ENCODE data around the gene ADAMTSL1.

The ADAMTSL1 gene

DNA sequence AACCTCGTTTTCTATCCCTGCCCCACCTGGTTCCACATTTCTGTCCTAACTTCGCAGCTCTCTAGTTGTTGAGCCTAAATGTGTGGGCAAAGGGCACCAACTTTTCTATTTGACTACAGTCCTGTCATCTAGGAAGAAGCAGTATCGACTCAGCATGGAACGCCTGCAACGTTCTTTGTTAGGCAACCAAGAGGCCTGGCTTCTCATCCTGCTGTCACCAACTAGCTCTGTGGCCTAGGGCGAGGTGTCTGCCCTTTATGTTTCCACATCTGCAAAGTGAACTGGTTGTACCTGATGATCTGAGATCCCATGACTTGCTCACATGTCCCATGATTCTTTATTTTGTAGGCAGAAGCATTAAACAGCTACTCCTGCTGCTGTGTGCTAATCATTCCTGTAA is 248.9 kb downstream of the ADAMTSL1 start:
- TF ChIP-seq, protein P1, sequence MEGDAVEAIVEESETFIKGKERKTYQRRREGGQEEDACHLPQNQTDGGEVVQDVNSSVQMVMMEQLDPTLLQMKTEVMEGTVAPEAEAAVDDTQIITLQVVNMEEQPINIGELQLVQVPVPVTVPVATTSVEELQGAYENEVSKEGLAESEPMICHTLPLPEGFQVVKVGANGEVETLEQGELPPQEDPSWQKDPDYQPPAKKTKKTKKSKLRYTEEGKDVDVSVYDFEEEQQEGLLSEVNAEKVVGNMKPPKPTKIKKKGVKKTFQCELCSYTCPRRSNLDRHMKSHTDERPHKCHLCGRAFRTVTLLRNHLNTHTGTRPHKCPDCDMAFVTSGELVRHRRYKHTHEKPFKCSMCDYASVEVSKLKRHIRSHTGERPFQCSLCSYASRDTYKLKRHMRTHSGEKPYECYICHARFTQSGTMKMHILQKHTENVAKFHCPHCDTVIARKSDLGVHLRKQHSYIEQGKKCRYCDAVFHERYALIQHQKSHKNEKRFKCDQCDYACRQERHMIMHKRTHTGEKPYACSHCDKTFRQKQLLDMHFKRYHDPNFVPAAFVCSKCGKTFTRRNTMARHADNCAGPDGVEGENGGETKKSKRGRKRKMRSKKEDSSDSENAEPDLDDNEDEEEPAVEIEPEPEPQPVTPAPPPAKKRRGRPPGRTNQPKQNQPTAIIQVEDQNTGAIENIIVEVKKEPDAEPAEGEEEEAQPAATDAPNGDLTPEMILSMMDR (IDR thresholded peaks at IDR 0.05; ENCODE audit: low read depth, low read length, missing control alignments), result no peak
- in situ Hi-C loops (cut with HindIII; ENCODE audit: low sequenced_read_pairs), result no loop called here
- DNase-seq (ENCODE audit: low read depth), result no peak
- H3K4me3 ChIP-seq (ENCODE audit: low read depth, low read length), result no peak overlapping the region

DNA sequence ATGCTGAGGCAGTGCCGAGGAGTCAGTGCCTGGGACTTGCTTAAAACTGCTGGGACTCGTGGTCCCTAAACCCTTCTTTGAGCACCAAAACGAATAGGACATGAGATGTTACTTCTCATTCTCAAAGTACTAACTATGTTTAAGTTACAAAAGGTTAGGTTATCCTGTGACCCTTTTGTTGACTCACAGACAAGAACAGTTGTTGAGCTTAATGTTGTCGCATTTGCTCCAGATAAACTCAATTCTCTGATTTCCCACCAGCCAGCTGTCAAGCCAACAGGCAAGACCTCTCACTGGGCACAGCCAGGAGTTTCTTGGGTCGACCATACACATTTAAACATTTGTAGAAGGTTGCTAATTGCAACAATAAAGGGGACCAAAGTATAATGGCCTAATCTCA is 249.4 kb downstream of the ADAMTSL1 start:
- in situ Hi-C loops (cut with HindIII; ENCODE audit: low sequenced_read_pairs), result no loop called here

DNA sequence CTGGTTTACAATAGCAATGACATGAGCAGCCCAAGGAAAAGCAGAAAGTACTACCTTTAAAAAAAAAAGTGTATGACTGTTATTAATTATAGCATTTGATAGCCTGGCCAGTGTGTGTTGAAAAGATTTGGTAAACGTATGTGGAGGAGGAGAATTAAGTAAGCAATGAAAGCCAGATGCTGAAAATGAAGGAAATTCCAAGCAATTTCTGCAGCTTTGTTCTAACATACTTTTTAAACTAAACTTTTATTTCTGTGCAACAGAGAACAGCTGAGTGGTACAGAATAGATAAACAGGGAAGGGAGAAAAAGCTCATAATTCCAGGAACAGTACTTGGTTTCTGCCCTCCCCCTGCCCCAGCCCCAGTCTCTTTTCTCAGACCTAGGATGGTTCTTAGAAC is 252.6 kb downstream of the ADAMTSL1 start:
- no peak for DNase-seq (ENCODE audit: low read depth)
- TF ChIP-seq, protein P1 (IDR thresholded peaks at IDR 0.05; ENCODE audit: low read depth, low read length, missing control alignments), result no peak
- H3K4me3 ChIP-seq (ENCODE audit: low read depth, low read length), result no peak overlapping the region
- in situ Hi-C loops (cut with HindIII; ENCODE audit: low sequenced_read_pairs), result no loop called here

More for the DNA sequence above, 249.4 kb downstream of the ADAMTSL1 start:
- H3K4me3 ChIP-seq (ENCODE audit: low read depth, low read length), result no peak overlapping the region
- DNase-seq (ENCODE audit: low read depth), result no peak
- TF ChIP-seq, protein P1 (IDR thresholded peaks at IDR 0.05; ENCODE audit: low read depth, low read length, missing control alignments), result no peak

DNA sequence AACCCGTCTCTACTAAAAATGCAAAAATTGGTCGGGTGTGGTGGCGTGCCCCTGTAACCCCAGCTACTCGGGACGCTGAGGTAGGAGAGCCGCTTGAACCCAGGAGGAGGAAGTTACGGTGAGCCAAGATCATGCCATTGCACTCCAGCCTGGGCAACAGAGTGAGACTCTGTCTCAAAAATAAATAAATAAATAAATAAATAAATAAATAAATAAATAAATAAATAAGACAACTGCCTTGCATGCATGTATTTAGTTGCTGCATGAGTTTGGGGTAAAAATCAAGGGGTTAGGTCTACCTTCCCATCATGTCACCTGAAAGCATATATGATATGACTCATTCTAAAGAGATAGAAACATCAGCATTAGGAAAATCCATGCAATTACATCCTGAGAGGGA is 254.0 kb downstream of the ADAMTSL1 start:
- H3K4me3 ChIP-seq (ENCODE audit: low read depth, low read length), result no peak overlapping the region
- TF ChIP-seq, protein P1 (IDR thresholded peaks at IDR 0.05; ENCODE audit: low read depth, low read length, missing control alignments), result no peak
- in situ Hi-C loops (cut with HindIII; ENCODE audit: low sequenced_read_pairs), result no loop called here
- no peak for DNase-seq (ENCODE audit: low read depth)

DNA sequence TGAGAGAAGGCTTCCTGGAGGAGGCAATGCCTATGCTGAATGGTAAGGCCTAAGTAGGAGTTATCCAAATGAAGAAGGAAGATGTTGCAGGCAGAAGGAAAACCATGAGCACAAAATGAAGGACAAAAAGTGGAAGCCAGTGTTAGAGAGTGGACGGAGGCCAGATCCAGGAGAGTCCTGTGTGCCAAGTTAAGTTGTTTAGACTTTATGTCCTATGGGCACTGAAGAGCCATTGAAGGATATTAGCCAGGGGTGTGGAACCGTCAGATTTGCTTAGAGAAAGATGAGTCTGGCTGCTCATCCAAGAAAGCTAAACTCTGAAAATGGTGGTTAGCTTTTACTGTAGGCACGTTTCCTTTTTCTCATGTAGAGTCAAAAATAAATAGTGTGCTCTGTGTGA is 254.7 kb downstream of the ADAMTSL1 start:
- DNase-seq (ENCODE audit: low read depth), result no peak
- TF ChIP-seq, protein P1 (IDR thresholded peaks at IDR 0.05; ENCODE audit: low read depth, low read length, missing control alignments), result no peak
- in situ Hi-C loops (cut with HindIII; ENCODE audit: low sequenced_read_pairs), result no loop called here
- H3K4me3 ChIP-seq (ENCODE audit: low read depth, low read length), result no peak overlapping the region

DNA sequence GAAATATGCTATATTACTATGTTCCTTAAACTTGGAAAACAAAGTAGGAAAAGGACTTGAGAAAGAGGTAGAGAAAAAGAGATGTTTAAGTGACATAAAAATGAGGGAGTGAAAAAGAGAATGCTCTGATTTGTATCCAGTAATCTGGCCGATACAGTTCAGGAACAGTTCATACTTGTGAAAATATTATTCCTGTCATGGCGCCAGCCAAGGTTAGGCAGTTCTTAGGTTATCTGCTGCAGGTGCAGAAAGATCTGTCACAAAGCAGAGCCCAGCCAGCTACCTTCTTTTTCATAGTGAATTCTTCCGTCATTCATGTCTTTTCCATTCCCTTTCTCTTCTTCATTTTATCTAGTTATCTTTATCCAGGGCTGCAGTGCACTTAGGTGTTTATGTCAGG is 256.3 kb downstream of the ADAMTSL1 start:
- in situ Hi-C loops (cut with HindIII; ENCODE audit: low sequenced_read_pairs), result no loop called here
- TF ChIP-seq, protein P1 (IDR thresholded peaks at IDR 0.05; ENCODE audit: low read depth, low read length, missing control alignments), result no peak
- no peak overlapping the region for H3K4me3 ChIP-seq (ENCODE audit: low read depth, low read length)
- DNase-seq (ENCODE audit: low read depth), result no peak

DNA sequence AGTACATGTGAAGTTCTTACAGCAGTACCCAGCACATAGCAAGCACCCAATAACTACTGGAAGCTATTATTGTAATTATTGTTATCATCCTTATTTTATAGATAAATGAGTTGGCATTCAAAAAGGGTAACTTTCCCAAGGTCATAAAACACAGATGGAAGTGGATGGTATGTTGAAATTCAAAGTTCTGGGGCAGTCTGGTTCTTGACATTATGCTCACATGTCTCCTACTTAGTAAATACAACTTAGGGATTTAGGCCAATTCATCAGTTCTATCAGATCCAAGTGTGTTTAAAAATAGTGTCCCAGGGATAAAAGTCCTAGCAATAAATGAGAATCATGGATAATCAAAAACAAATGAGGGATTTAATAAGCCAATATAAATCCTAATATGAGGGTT is 265.2 kb downstream of the ADAMTSL1 start:
- in situ Hi-C loops (cut with HindIII; ENCODE audit: low sequenced_read_pairs), result no loop called here
- no peak for DNase-seq (ENCODE audit: low read depth)
- no peak overlapping the region for H3K4me3 ChIP-seq (ENCODE audit: low read depth, low read length)
- TF ChIP-seq, protein P1 (IDR thresholded peaks at IDR 0.05; ENCODE audit: low read depth, low read length, missing control alignments), result no peak
